HG03432 (cell line): ENCODE results near the gene GOLGA6L9.
A peak's percentile ranks its signal among the peaks of the same experiment; 100 is the strongest.
"Not testable (repeated sequence)": the region's sequence is repeated elsewhere in the genome, so short reads cannot be mapped to it uniquely, and the experiment has no call there.

Source experiments
- ATAC-seq: cut with Tn5 transposase; IDR thresholded peaks from one replicate; pipeline ENCODE4 v1.9.1; 2021; ENCODE audit warnings: mild to moderate bottlenecking, moderate library complexity; ENCODE audit not compliant: unreplicated experiment

Gene GOLGA6L9

DNA sequence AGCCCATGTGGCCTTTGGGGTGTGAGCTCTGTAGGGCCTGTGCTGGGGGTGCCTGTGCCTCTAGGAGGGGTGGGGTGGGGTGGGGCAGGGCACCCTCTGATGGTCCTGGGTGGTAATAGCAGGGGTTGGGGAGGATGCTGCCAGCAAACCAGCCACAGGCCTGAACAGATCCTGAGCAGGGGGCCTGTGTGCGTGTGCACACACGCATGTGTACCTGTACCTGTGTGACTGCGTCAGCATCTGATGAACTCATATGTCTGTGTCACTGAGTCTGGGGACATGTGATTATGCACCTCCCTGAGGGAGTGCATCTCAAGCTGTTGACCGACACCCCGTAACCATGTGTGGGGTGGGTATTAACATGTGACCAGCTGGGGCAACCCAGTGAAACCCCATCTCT, 36.0 kb downstream of the GOLGA6L9 start:
- not testable (repeated sequence) for ATAC-seq

GRCh38 chr15:82468205-82468604, 38.6 kb downstream of the GOLGA6L9 start:
- ATAC-seq = peak; percentile 93

DNA sequence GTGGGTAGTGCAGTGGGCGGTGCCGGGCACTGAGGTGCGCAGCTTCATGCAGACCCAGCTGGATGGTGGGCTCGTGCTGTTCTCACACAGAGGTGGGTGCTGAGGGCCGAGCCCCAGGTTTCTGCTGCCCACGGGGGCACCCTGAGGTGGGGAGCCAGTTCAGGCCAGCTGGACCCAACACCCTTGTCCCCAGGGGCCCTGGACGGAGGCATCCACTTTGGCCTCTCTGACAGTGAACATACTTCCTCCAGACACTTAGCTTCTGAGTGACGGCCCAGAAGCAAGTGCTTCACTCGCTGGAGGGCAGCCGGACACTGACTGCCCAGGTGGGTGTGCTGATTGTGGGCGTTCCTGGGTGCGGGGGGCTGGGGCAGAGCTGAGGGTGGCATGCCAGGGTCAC, 39.8 kb downstream of the GOLGA6L9 start:
- not testable (repeated sequence) for ATAC-seq

- not testable (repeated sequence) for ATAC-seq
Observed at GRCh38 chr15:82472269-82472982, 42.8 kb downstream of the GOLGA6L9 start.

GRCh38 chr15:82474596-82475325, 45.1 kb downstream of the GOLGA6L9 start:
- not testable (repeated sequence) for ATAC-seq

DNA sequence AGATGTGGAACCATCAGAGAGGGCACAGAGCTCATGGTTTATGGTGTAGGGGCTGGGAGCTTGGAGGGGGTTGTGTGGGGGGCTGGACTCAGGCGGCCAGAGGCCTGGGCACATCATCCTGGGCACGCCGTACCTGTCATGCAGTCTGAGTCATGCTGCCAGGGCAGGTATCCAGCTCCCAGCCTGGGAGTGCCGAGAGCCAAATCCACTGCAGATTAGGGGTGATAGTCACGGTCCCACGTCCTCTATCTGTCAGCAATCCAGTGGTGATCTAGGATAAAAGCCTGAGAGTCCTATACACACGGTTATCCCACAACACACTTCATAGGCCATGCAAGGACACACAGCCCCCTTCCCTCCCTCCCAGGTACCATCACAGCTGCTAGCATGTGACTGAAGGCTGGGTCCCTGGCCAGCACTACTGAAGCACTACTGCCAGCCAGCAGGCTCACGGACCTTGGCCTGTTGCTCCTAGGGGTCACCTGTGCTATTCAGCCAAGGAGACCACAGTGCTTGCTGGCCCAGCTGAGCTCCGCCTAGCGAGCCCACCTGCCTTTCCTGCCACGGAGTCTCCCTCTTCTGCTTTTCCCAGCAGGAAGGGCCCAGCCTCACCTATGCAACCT, 45.8 kb downstream of the GOLGA6L9 start:
- ATAC-seq = not testable (repeated sequence)

DNA sequence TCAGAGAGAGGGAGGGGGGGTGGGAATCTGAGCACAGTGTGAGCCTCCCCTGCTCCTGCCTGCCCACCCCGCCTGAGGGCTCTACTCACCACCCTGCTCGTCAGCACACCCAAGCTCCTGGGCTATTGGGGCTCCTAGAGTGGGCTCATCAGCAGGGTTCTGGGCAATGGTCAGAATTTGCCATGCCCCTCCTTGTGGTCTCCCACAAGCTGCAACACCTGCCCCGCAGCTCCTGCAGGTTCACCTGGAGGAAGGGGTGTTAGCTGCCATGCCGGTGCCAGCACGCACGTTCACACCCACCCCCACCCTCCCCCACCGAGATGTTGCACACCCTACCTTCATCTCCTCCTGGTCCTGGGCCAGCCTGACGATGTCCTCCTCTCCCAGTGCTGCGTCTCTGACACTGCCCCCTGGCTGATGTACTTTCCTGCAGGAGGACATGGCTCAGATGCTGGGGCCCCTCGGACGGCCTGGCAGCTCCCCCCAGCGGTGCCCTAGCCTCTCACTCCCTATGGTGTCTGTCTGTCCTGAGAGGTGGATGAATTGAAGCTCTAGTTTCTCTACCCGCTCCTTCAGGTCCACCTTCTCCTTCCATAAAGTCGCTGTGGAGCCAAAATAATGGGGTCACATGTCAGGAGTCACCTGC, 47.2 kb downstream of the GOLGA6L9 start:
- not testable (repeated sequence) for ATAC-seq

GRCh38 chr15:82477343-82478057, 47.9 kb downstream of the GOLGA6L9 start:
- not testable (repeated sequence) for ATAC-seq
